Neural cell (in vitro differentiated cells): ENCODE measurements around the gene VPS35L.

Source experiments
- POLR2AphosphoS5 ChIP-seq: IDR thresholded peaks from 2 replicates; pipeline ENCODE4 v1.6.1; 2012
- RAD21 ChIP-seq: fragments of 450-650 bp; conservative IDR thresholded peaks from 2 replicates; pipeline ENCODE4 v1.6.1; 2014; ENCODE audit warnings: antibody characterized with exemption, mild to moderate bottlenecking, moderate library complexity
- SMC3 ChIP-seq: fragments of 450-650 bp; conservative IDR thresholded peaks from 2 replicates; pipeline ENCODE4 v1.6.1; 2014; ENCODE audit warnings: antibody characterized with exemption, mild to moderate bottlenecking, moderate library complexity; ENCODE audit not compliant: poor library complexity
- TAF1 ChIP-seq: IDR thresholded peaks from 2 replicates; pipeline ENCODE4 v1.6.1; 2012; ENCODE audit warnings: low read depth
- TF ChIP-seq, protein P1 (sequence below): fragments of 450-650 bp; IDR thresholded peaks from 2 replicates; pipeline ENCODE4 v1.5.1; 2014; ENCODE audit warnings: antibody characterized with exemption, mild to moderate bottlenecking, moderate library complexity; ENCODE audit not compliant: poor library complexity, severe bottlenecking

DNA sequence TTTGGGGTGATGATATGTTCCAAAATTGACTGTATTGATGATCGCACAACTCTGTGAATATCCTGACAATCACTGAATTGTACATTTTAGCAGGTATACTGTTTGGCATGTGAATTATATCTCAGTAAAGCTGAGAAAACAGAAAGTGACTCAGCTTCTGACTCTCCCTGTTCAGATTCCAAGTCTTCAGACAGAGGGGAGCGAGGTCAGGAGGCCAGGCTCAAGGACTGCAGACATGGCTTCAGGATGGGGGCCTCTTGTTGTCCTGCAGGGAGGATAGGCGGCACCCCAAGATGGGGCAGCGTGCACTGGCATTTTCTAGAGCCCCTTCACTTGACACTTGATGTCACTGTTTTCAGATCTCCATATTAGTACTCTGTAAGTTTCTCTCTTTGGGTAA lies 116.9 kb downstream of the VPS35L start:
- TF ChIP-seq, protein P1, sequence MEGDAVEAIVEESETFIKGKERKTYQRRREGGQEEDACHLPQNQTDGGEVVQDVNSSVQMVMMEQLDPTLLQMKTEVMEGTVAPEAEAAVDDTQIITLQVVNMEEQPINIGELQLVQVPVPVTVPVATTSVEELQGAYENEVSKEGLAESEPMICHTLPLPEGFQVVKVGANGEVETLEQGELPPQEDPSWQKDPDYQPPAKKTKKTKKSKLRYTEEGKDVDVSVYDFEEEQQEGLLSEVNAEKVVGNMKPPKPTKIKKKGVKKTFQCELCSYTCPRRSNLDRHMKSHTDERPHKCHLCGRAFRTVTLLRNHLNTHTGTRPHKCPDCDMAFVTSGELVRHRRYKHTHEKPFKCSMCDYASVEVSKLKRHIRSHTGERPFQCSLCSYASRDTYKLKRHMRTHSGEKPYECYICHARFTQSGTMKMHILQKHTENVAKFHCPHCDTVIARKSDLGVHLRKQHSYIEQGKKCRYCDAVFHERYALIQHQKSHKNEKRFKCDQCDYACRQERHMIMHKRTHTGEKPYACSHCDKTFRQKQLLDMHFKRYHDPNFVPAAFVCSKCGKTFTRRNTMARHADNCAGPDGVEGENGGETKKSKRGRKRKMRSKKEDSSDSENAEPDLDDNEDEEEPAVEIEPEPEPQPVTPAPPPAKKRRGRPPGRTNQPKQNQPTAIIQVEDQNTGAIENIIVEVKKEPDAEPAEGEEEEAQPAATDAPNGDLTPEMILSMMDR: no peak
- TF ChIP-seq TAF1 (no peak), SMC3 (no peak), POLR2AphosphoS5 (no peak), RAD21 (no peak)
